ENCODE measurements around the gene ZKSCAN2. TPM values are rescaled to one million over a fixed set of nuclear protein-coding genes. Genes with fewer than 3 reads are reported as not detected.

Gene ZKSCAN2
- total RNA-seq: 1 to 10 TPM; 3.3 to 6.0 (median 4.3) TPM
- polyA plus RNA-seq: 1 to 10 TPM in 1 of 3 donors, under 1 TPM in 2; 0.74 to 1.1 (median 0.89) TPM
- long read RNA-seq, donor 1, partial matches to known transcripts: 0 of 1 reads
- long read RNA-seq, donor 1, other reads (novel, unspliced or antisense): 0 of 1 reads
- long read RNA-seq, donor 2, partial matches to known transcripts: 0 of 1 reads
- long read RNA-seq, donor 2, other reads (novel, unspliced or antisense): 0 of 1 reads

DNA sequence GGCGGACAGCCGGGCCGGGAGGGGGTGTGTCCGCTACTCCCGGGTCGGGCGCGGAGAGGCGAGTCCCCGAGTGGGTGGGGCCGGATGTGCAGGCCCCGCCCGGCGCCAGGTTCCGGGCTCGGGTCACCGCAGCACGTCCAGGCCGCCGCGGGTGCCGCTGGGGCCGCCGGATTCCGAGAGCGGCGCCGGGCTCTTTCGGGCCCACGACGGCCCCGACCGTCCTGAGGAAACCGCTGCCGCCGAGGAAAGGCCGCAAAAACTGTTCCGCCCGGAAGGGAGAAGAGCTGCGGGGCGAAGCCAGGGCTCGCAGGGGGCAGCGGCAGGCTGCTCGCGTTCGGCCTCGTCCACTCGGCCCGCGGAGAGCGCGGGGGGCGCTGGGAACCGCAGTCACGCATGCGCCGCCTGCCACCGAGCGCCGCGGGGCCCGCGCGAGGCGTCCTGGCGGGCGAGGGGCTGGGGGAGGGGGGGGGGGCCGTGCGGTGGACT lies at the start of gene ZKSCAN2:
Gene ZKSCAN2, minus strand, starts transcription at position 376 of the 486 bp plus-strand sequence. CDS start 718 bp downstream, outside the sequence.
- H3K4me3 ChIP-seq: peak within 1 kb of the TSS; percentile 58 to 86 (median 72)
- H3K27ac ChIP-seq: peak within 1 kb of the TSS; percentile 81 to 99 (median 98)
- TF ChIP-seq POLR2AphosphoS5 (IDR thresholded peaks at IDR 0.05) (peak; percentile 90 to 92 (median 91)), POLR2A (IDR thresholded peaks at IDR 0.05) (peak in 2 of 3 donors; percentile 68 to 85)
- TF ChIP-seq, protein P1, sequence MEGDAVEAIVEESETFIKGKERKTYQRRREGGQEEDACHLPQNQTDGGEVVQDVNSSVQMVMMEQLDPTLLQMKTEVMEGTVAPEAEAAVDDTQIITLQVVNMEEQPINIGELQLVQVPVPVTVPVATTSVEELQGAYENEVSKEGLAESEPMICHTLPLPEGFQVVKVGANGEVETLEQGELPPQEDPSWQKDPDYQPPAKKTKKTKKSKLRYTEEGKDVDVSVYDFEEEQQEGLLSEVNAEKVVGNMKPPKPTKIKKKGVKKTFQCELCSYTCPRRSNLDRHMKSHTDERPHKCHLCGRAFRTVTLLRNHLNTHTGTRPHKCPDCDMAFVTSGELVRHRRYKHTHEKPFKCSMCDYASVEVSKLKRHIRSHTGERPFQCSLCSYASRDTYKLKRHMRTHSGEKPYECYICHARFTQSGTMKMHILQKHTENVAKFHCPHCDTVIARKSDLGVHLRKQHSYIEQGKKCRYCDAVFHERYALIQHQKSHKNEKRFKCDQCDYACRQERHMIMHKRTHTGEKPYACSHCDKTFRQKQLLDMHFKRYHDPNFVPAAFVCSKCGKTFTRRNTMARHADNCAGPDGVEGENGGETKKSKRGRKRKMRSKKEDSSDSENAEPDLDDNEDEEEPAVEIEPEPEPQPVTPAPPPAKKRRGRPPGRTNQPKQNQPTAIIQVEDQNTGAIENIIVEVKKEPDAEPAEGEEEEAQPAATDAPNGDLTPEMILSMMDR (IDR thresholded peaks at IDR 0.05 in 8 of 11, conservative IDR thresholded peaks at IDR 0.05 in 3 of 11): no peak
- no peaks in the 10 kb centered on the region for H3K27me3 ChIP-seq (replicated peaks in 1 of 7)
- DNase-seq: peak; percentile 97
- WGBS, 5 donors: 0 to 1% (median 0%) methylated on average over 36 to 69 of the region's 69 CpGs
- intact Hi-C loops (cut with DNase I; ENCODE audit: low total_unique reads): no loop called here
- peaks cover 18 to 54% (median 41%) of the 10 kb centered on the region in 6 donors for H3K4me1 ChIP-seq
- H3K36me3 ChIP-seq: peaks cover 0 to 42% (median 16%) of the 10 kb centered on the region in 6 donors
- H3K9me3 ChIP-seq: no peaks in the 10 kb centered on the region

- 41 to 80% (median 61%) methylated on average over 4 of the region's 4 CpGs for WGBS, 5 donors
These were observed 42.3 kb upstream of the ZKSCAN2 start for GRCh38 chr16:25299792-25300590.

DNA sequence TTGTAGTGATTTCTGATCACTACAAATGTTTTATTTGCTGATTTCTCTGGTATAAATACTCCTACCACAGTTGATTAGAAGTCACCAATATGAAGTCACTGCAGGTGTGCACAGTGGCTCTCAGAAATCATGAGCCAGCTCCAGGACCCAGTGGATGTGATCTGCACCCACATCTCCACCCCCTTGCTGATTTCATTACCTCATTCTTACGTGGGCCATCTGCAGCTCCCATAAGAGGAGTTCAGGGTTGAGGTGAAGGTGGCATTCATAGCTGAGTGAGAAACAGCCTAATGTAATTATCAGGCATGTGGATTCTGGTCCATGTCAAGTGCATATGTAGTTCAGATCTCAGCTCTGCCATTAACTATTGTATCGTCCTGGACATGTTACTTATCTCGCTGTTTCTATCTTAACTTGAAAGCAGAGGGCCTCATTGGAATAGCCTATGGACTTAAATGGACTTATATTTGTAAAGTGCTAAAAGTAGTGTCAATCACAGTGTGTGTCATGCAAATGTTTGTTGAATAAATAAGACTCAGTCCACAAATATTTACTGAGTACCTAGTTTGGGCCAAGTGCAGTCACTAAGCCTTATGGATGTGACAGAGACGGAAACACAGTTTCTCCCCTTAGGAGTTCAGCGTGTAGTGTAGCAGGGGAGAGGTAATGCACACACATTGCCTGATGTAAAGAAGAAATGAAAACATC lies 40.7 kb upstream of the ZKSCAN2 start:
- Histone ChIP-seq H3K27me3 (replicated peaks in 1 of 7) (no peaks in the 10 kb centered on the region), H3K27ac (no peak overlapping the region), H3K4me3 (no peak overlapping the region), H3K4me1 (no peaks in the 10 kb centered on the region), H3K9me3 (peaks cover 0 to under 1% (median 0%) of the 10 kb centered on the region in 8 donors), H3K36me3 (no peaks in the 10 kb centered on the region)
- no peak for DNase-seq
- TF ChIP-seq POLR2A (IDR thresholded peaks at IDR 0.05) (no peak), POLR2AphosphoS5 (IDR thresholded peaks at IDR 0.05) (no peak)
- TF ChIP-seq, protein P1 (IDR thresholded peaks at IDR 0.05 in 8 of 11, conservative IDR thresholded peaks at IDR 0.05 in 3 of 11): no peak
- intact Hi-C loops (cut with DNase I; ENCODE audit: low total_unique reads): no loop called here
- WGBS, 5 donors: 81 to 90% (median 84%) methylated on average over 5 of the region's 5 CpGs

More at GRCh38 chr16:25299792-25300590, 42.3 kb upstream of the ZKSCAN2 start:
- no peak for DNase-seq
- H3K27me3 ChIP-seq (replicated peaks in 1 of 7): no peaks in the 10 kb centered on the region
- no peak overlapping the region for H3K4me3 ChIP-seq
- no peaks in the 10 kb centered on the region for H3K4me1 ChIP-seq
- TF ChIP-seq, protein P1 (IDR thresholded peaks at IDR 0.05 in 8 of 11, conservative IDR thresholded peaks at IDR 0.05 in 3 of 11): no peak
- TF ChIP-seq POLR2AphosphoS5 (IDR thresholded peaks at IDR 0.05): no peak
- no peak for TF ChIP-seq POLR2A (IDR thresholded peaks at IDR 0.05)
- H3K27ac ChIP-seq: no peak overlapping the region
- intact Hi-C loops (cut with DNase I; ENCODE audit: low total_unique reads): no loop called here
- H3K36me3 ChIP-seq: no peaks in the 10 kb centered on the region
- H3K9me3 ChIP-seq: peaks cover 0 to 8% (median 5%) of the 10 kb centered on the region in 8 donors

Measured in spleen (tissue), 13 donors.